ENCODE results near the gene SELENOP.
"Not testable (repeated sequence)": the region's sequence is repeated elsewhere in the genome, so short reads cannot be mapped to it uniquely, and the experiment has no call there.

Gene SELENOP

GRCh38 chr5:42825422-42826148, 13.9 kb upstream of the SELENOP start:
- no peak for DNase-seq

GRCh38 chr5:42824347-42824976, 12.8 kb upstream of the SELENOP start:
- DNase-seq, result no peak

GRCh38 chr5:42822548-42822947, 10.9 kb upstream of the SELENOP start:
- DNase-seq, result no peak

- DNase-seq, result no peak
Measured at GRCh38 chr5:42819745-42820144, 8.1 kb upstream of the SELENOP start.

- not testable (repeated sequence) for DNase-seq
Measured at GRCh38 chr5:42816546-42816945, 4.9 kb upstream of the SELENOP start.

GRCh38 chr5:42813533-42813932, 1.8 kb upstream of the SELENOP start:
- DNase-seq, result no peak

GRCh38 chr5:42812620-42813019, 928 bp upstream of the SELENOP start:
- no peak for DNase-seq

- no peak for DNase-seq
Measured at GRCh38 chr5:42810834-42811590, 680 bp downstream of the SELENOP start.

- no peak for DNase-seq
Measured at GRCh38 chr5:42808888-42809611, 2.6 kb downstream of the SELENOP start.

GRCh38 chr5:42807722-42808447, 3.8 kb downstream of the SELENOP start:
- no peak for DNase-seq

GRCh38 chr5:42806701-42807262, 4.9 kb downstream of the SELENOP start:
- no peak for DNase-seq

GRCh38 chr5:42806004-42806700, 5.5 kb downstream of the SELENOP start:
- no peak for DNase-seq

GRCh38 chr5:42804717-42805339, 6.9 kb downstream of the SELENOP start:
- DNase-seq, result no peak

GRCh38 chr5:42801516-42802166, 10.1 kb downstream of the SELENOP start:
- no peak for DNase-seq

- no peak for DNase-seq
Measured at GRCh38 chr5:42800748-42801330, 10.9 kb downstream of the SELENOP start.

- DNase-seq, result no peak
Measured at GRCh38 chr5:42799668-42800114, 12.0 kb downstream of the SELENOP start.

GRCh38 chr5:42799241-42799608, 12.5 kb downstream of the SELENOP start:
- DNase-seq, result no peak

- no peak for DNase-seq
Measured at GRCh38 chr5:42798284-42799240, 13.1 kb downstream of the SELENOP start.

- DNase-seq, result no peak
Measured at GRCh38 chr5:42791151-42791550, 20.5 kb downstream of the SELENOP start.

All from KG1 (cell line).